22Rv1 (cell line): Measurements from ENCODE around the gene RAD52.

ENCODE experiments used
- CTCF ChIP-seq: fragments of 450-650 bp; IDR thresholded peaks from 2 replicates; pipeline ENCODE4 v1.5.1; 2017; ENCODE audit warnings: mild to moderate bottlenecking
- ZFX ChIP-seq: fragments of 450-650 bp; IDR thresholded peaks from 2 replicates; pipeline ENCODE4 v1.6.1; 2017; ENCODE audit warnings: antibody characterized with exemption, borderline replicate concordance

- TF ChIP-seq CTCF = no peak
- TF ChIP-seq ZFX = no peak
Measured at GRCh38 chr12:998020-998874, 48.8 kb upstream of the RAD52 start.
